Parathyroid adenoma (tissue), 2 donors: ENCODE measurements around the gene DIP2C.

ENCODE experiments used
- H2AFZ ChIP-seq: fragments of 300-600 bp; sonication (generic); one replicate; pipeline ENCODE4 v1.7.0; 2017; ENCODE audit warnings: antibody characterized with exemption, mild to moderate bottlenecking
- H3K27ac ChIP-seq: fragments of 300-600 bp; sonication (generic); one replicate; pipeline ENCODE4 v1.7.0; 2017
- H3K27me3 ChIP-seq: fragments of 300-600 bp; sonication (generic); one replicate; pipeline ENCODE4 v1.7.0; 2017; ENCODE audit warnings: low read length; ENCODE audit not compliant: control insufficient read depth, insufficient read depth
- H3K36me3 ChIP-seq: fragments of 300-600 bp; sonication (generic); one replicate; pipeline ENCODE4 v1.7.0; 2017; ENCODE audit warnings: low read length; ENCODE audit not compliant: control insufficient read depth, insufficient read depth
- H3K4me1 ChIP-seq: fragments of 300-600 bp; sonication (generic); one replicate; pipeline ENCODE4 v1.7.0; 2017; ENCODE audit warnings: control low read depth
- H3K4me2 ChIP-seq: fragments of 300-600 bp; sonication (generic); one replicate; pipeline ENCODE4 v1.7.0; 2017; ENCODE audit warnings: low read length
- H3K4me3 ChIP-seq: fragments of 300-600 bp; sonication (generic); one replicate; pipeline ENCODE4 v1.7.0; 2017; ENCODE audit warnings: low read depth, low read length
- H3K79me2 ChIP-seq: fragments of 300-600 bp; sonication (generic); one replicate; pipeline ENCODE4 v1.7.0; 2017; ENCODE audit warnings: control low read depth
- H3K9ac ChIP-seq: fragments of 300-600 bp; sonication (generic); one replicate; pipeline ENCODE4 v1.7.0; 2017; ENCODE audit warnings: mild to moderate bottlenecking
- H3K9me3 ChIP-seq: fragments of 300-600 bp; sonication (generic); one replicate; pipeline ENCODE4 v1.7.0; 2017; ENCODE audit warnings: low read length; ENCODE audit not compliant: control insufficient read depth
- TF ChIP-seq, protein P1 (sequence below): fragments of 300-600 bp; sonication (generic); IDR thresholded peaks from one replicate; pipeline ENCODE4 v1.7.0; 2017; ENCODE audit warnings: antibody characterized with exemption, mild to moderate bottlenecking
- donor health status: primary hyperparathyroidism.

Gene DIP2C

DNA sequence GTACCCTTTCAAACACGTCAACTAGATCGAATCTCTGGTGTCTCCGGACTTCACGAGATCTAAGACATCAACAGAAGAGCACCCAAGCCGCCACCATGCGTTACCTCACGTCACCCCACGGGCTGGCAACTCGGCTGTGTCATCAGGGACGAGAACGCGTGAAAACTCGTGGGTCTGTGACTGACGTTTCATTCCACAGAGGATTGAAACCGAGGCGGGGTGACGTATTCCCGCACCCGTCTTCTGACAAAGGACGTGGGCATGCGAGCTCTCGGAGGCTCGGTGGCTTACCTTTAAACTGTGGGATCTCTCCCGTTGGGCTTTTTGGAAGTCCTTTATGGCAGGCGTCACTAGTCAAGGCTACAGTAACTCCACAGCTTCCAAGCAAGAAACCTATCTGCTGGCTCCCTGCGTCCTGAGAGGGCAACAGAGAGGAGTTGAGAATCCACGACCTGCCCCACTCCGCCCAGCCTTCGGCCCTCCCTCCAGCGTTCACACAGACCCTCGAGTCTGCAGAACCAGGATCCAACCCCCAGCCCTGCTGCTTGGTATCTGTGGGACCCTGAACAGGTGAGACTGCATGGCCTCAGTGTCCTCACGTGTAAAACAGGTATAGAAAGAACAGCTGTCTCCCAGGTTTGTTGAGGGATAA, 298.9 kb downstream of the DIP2C start:
- TF ChIP-seq, protein P1, sequence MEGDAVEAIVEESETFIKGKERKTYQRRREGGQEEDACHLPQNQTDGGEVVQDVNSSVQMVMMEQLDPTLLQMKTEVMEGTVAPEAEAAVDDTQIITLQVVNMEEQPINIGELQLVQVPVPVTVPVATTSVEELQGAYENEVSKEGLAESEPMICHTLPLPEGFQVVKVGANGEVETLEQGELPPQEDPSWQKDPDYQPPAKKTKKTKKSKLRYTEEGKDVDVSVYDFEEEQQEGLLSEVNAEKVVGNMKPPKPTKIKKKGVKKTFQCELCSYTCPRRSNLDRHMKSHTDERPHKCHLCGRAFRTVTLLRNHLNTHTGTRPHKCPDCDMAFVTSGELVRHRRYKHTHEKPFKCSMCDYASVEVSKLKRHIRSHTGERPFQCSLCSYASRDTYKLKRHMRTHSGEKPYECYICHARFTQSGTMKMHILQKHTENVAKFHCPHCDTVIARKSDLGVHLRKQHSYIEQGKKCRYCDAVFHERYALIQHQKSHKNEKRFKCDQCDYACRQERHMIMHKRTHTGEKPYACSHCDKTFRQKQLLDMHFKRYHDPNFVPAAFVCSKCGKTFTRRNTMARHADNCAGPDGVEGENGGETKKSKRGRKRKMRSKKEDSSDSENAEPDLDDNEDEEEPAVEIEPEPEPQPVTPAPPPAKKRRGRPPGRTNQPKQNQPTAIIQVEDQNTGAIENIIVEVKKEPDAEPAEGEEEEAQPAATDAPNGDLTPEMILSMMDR, result no peak
- Histone ChIP-seq H3K27me3 (no peaks in the 10 kb centered on the region), H3K27ac (no peak overlapping the region), H3K4me3 (no peak overlapping the region), H3K9me3 (no peaks in the 10 kb centered on the region), H3K79me2 (no peaks in the 10 kb centered on the region), H3K4me1 (peaks cover 1% of the 10 kb centered on the region), H3K4me2 (no peak overlapping the region), H2AFZ (no peak overlapping the region), H3K36me3 (no peaks in the 10 kb centered on the region), H3K9ac (no peak overlapping the region)

DNA sequence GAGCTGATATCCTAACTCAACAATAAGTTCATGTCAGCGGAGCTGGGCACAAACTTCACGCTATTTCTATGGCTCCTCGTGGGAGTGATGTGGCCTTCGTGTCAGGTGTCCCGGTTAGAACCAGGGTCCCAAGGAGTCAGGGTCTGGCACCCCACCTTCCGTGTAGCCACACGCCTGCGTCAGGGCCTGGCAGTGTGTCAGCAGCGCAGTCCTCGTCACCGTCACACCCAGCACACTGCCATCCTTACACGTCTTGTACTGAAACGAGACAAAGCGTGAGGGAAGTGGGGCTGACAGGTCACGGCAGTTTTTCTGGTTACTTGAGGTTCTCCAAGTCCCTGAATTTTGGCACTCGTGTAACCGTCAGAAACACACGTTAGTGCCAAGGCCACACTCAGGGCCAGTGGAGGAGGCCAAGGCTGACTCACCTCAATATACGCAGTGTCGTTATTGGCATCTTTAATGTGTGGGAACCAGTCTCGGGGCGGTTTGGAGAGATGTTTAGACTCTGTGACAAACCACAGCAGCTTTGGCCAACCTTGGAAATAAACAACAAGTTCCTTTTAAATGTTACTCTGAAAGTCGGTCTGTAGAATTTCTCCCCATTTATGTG, 299.5 kb downstream of the DIP2C start:
- no peaks in the 10 kb centered on the region for H3K4me1 ChIP-seq
- no peak overlapping the region for H3K27ac ChIP-seq
- H3K4me3 ChIP-seq, result no peak overlapping the region
- no peak overlapping the region for H3K9ac ChIP-seq
- H3K36me3 ChIP-seq, result no peaks in the 10 kb centered on the region
- H3K79me2 ChIP-seq, result no peaks in the 10 kb centered on the region
- H2AFZ ChIP-seq, result no peak overlapping the region
- TF ChIP-seq, protein P1, result no peak
- no peaks in the 10 kb centered on the region for H3K9me3 ChIP-seq
- H3K27me3 ChIP-seq, result no peaks in the 10 kb centered on the region
- H3K4me2 ChIP-seq, result no peak overlapping the region

DNA sequence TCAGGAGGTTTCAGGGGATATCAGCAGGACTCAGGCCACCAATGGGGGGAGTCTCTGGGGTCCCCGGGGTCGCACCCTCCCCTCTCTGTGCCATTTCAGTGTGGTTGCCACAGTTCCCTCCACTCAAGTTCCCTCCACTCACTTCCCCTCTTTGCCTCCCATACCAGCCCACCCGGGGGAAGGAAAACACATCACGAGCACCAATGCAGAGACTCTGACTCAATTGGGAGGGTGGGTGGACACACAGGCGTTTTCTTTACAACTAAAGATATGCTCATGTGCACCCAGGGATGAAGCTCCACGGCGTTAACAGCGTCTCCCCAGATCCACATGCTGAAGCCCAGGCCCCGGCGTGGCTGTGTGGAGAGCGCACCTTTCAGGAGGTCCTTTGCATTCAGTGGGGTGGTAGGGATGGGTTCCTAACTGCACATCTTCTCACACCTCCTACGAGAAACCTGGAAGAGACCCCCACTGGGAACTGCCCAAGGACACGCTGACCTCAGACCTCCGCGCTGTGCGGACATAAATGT, 300.1 kb downstream of the DIP2C start:
- TF ChIP-seq, protein P1, result no peak
- Histone ChIP-seq H2AFZ (no peak overlapping the region), H3K4me2 (no peak overlapping the region), H3K4me1 (no peaks in the 10 kb centered on the region), H3K9ac (no peak overlapping the region), H3K79me2 (no peaks in the 10 kb centered on the region), H3K27ac (no peak overlapping the region), H3K4me3 (no peak overlapping the region), H3K36me3 (no peaks in the 10 kb centered on the region), H3K9me3 (no peaks in the 10 kb centered on the region), H3K27me3 (no peaks in the 10 kb centered on the region)

DNA sequence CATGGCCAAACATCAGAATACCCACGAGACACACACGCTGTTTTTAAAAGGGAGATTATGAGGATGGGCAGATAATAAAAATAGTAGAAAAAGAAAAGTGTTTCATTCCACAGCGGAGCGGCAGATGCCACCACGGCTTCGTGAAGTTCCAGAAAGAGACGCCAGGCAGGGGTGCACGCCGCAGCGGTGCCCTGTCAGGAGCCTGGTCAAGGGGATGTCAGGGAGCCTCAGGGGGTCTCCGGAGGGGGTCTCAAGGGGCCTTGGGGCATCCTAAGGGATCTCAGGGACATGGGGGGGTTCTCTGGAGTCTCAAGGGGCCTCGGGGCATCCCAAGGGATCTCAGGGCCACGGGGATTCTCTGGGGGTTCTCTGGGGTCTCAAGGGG, 300.8 kb downstream of the DIP2C start:
- Histone ChIP-seq H3K36me3 (no peaks in the 10 kb centered on the region), H2AFZ (no peak overlapping the region), H3K4me1 (no peaks in the 10 kb centered on the region)

More for the DNA sequence above, 300.8 kb downstream of the DIP2C start:
- Histone ChIP-seq H3K4me3 (no peak overlapping the region), H3K27me3 (no peaks in the 10 kb centered on the region), H3K9me3 (no peaks in the 10 kb centered on the region), H3K27ac (no peak overlapping the region), H3K9ac (no peak overlapping the region), H3K4me2 (no peak overlapping the region), H3K79me2 (no peaks in the 10 kb centered on the region)
- TF ChIP-seq, protein P1, result no peak
